CD14-positive monocyte (primary cell): ENCODE data around the gene APOL6. TPM values are rescaled to one million over a fixed set of nuclear protein-coding genes. Genes with fewer than 3 reads are reported as not detected.

ENCODE experiments used
- DNase-seq, 3 donors: peaks; one replicate each; pipeline ENCODE4 v3.0.0-alpha.2; 2011 to 2022
- H2AFZ ChIP-seq: 2 replicates; pipeline ENCODE4 v1.6.0; 2012; ENCODE audit warnings: mild to moderate bottlenecking, low read depth, low read length, inconsistent platforms; ENCODE audit not compliant: insufficient read depth, poor library complexity, severe bottlenecking
- H3K27ac ChIP-seq, 2 donors: 1 replicate in 1 of 2; 2 replicates in 1 of 2; pipeline ENCODE4 v1.5.1; 2012 to 2013; ENCODE audit warnings: low read length in 2 of 2, control low read depth in 1 of 2, inconsistent platforms in 1 of 2, low read depth in 1 of 2, mild to moderate bottlenecking in 1 of 2
- H3K27me3 ChIP-seq, 2 donors: one replicate each; pipeline versions ENCODE4 v1.6.0 to v1.6.1; 2011 to 2013; ENCODE audit warnings: low read length in 2 of 2; ENCODE audit not compliant: control insufficient read depth in 2 of 2, insufficient read depth in 2 of 2
- H3K36me3 ChIP-seq, 2 donors: replicated peaks in 1 of 2; 1 replicate in 1 of 2; 2 replicates in 1 of 2; pipeline versions ENCODE4 v1.5.1 to v1.6.1; 2012 to 2013; ENCODE audit warnings: low read length in 2 of 2, control low read depth in 1 of 2, inconsistent platforms in 1 of 2, mild to moderate bottlenecking in 1 of 2; ENCODE audit not compliant: insufficient read depth in 2 of 2, control insufficient read depth in 1 of 2
- H3K4me1 ChIP-seq, 2 donors: 1 replicate in 1 of 2; 2 replicates in 1 of 2; pipeline versions ENCODE4 v1.5.1 to v1.6.1; 2012 to 2013; ENCODE audit warnings: low read length in 2 of 2, control low read depth in 1 of 2, inconsistent platforms in 1 of 2, mild to moderate bottlenecking in 1 of 2, moderate library complexity in 1 of 2; ENCODE audit not compliant: insufficient read depth in 2 of 2, control insufficient read depth in 1 of 2
- H3K4me2 ChIP-seq: replicated peaks from 2 replicates; pipeline ENCODE3; 2012; ENCODE audit warnings: low read length, moderate library complexity, mild to moderate bottlenecking; ENCODE audit not compliant: poor library complexity, severe bottlenecking; ENCODE audit errors: extremely low read depth
- H3K4me3 ChIP-seq, 3 experiments: fragments of 200-600 bp in 1 of 3; sonication (generic) in 1 of 3; replicated peaks in 1 of 3; 1 replicate in 2 of 3; 2 replicates in 1 of 3; pipeline ENCODE4 v1.5.1; 2011 to 2013; ENCODE audit warnings: low read length in 3 of 3, mild to moderate bottlenecking in 3 of 3, control low read depth in 2 of 3, low read depth in 2 of 3, inconsistent platforms in 1 of 3, moderate library complexity in 1 of 3
- H3K79me2 ChIP-seq: 2 replicates; pipeline ENCODE4 v1.6.0; 2012; ENCODE audit warnings: mild to moderate bottlenecking, control low read depth, inconsistent platforms, low read length, moderate library complexity; ENCODE audit not compliant: insufficient read depth
- H3K9ac ChIP-seq: 2 replicates; pipeline ENCODE4 v1.6.0; 2017; ENCODE audit warnings: low read length, mild to moderate bottlenecking; ENCODE audit not compliant: insufficient read depth, poor library complexity, severe bottlenecking
- H3K9me3 ChIP-seq, 2 donors: replicated peaks in 1 of 2; 1 replicate in 1 of 2; 2 replicates in 1 of 2; pipeline versions ENCODE4 v1.5.1 to v1.6.1; 2012 to 2013; ENCODE audit warnings: low read length in 2 of 2, control low read depth in 1 of 2; ENCODE audit not compliant: control insufficient read depth in 1 of 2, insufficient read depth in 1 of 2
- H4K20me1 ChIP-seq: 2 replicates; pipeline ENCODE4 v1.6.0; 2012; ENCODE audit warnings: mild to moderate bottlenecking, low read length, control low read depth, moderate library complexity; ENCODE audit not compliant: insufficient read depth
- H3K27ac Mint-ChIP-seq, 7 donors: one replicate each; pipeline ENCODE4 v1.8.0; 2020; ENCODE audit warnings: mild to moderate bottlenecking in 7 of 7, mixed read lengths in 7 of 7, moderate library complexity in 6 of 7, inconsistent platforms in 2 of 7
- H3K27me3 Mint-ChIP-seq, 3 donors: one replicate each; pipeline ENCODE4 v1.8.0; 2021 to 2022; ENCODE audit warnings: low read depth in 3 of 3, mild to moderate bottlenecking in 3 of 3, mixed read lengths in 3 of 3, moderate library complexity in 3 of 3, inconsistent platforms in 1 of 3
- H3K36me3 Mint-ChIP-seq, 2 donors: one replicate each; pipeline ENCODE4 v1.8.0; 2020; ENCODE audit warnings: mixed read lengths in 2 of 2, inconsistent platforms in 1 of 2, mild to moderate bottlenecking in 1 of 2
- H3K4me1 Mint-ChIP-seq: one replicate; pipeline ENCODE4 v1.8.0; 2020; ENCODE audit warnings: mild to moderate bottlenecking, mixed read lengths
- H3K4me3 Mint-ChIP-seq, 2 donors: one replicate each; pipeline ENCODE4 v1.8.0; 2020; ENCODE audit warnings: mild to moderate bottlenecking in 2 of 2, mixed read lengths in 2 of 2, moderate library complexity in 1 of 2
- H3K9me3 Mint-ChIP-seq, 7 donors: one replicate each; pipeline ENCODE4 v1.8.0; 2020 to 2022; ENCODE audit warnings: mixed read lengths in 7 of 7, mild to moderate bottlenecking in 6 of 7, moderate library complexity in 6 of 7, inconsistent platforms in 2 of 7
- CTCF ChIP-seq: fragments of 200-600 bp; IDR thresholded peaks from one replicate; pipeline ENCODE4 v1.8.0; 2022; ENCODE audit warnings: antibody characterized with exemption, mild to moderate bottlenecking
- WGBS: methylation state at CpG from one replicate; pipeline ENCODE4 v1.1.5; 2013; ENCODE audit warnings: missing lambda C conversion rate; ENCODE audit not compliant: insufficient coverage; 5-methylcytosine and 5-hydroxymethylcytosine counted together
- intact Hi-C, 2 donors: fragments of 100-400 bp; cut with micrococcal nuclease; formaldehyde crosslinking; loops; one replicate each; pipeline versions ENCODE4 v1.15.0 to v1.15.1; 2023
- polyA plus RNA-seq, 3 donors: library from polyadenylated mRNA; depleted of rRNA in 1 of 3; unstranded in 2 of 3; stranded (reverse) in 1 of 3; fragments of 300-500 nt in 2 of 3; fragments of >200 nt in 1 of 3; fragmentation: Illumina TruSeq in 2 of 3; gene quantifications; 1 replicate in 2 of 3; 2 replicates in 1 of 3; pipeline ENCODE4 v1.2.3, GENCODE V29; 2012 to 2021

The APOL6 gene
- polyA plus RNA-seq, 3 donors: 7.6 to 13.6 (median 9.1) TPM

GRCh38 chr22:35609261-35609660, 39.0 kb upstream of the APOL6 start:
- H3K4me1 ChIP-seq: peaks cover 40 to 46% of the 10 kb centered on the region in 2 donors
- H3K79me2 ChIP-seq: no peaks in the 10 kb centered on the region
- no peaks in the 10 kb centered on the region for H3K36me3 ChIP-seq
- no peak overlapping the region for H3K9ac ChIP-seq
- H3K27me3 ChIP-seq: no peaks in the 10 kb centered on the region
- intact Hi-C loops: no loop called here
- H4K20me1 ChIP-seq: no peaks in the 10 kb centered on the region
- no peak overlapping the region for H3K4me3 ChIP-seq
- DNase-seq: no peak
- no peaks in the 10 kb centered on the region for H3K36me3 Mint-ChIP-seq
- H3K27ac ChIP-seq: no peak overlapping the region
- no peak overlapping the region for H3K4me3 Mint-ChIP-seq
- H3K27me3 Mint-ChIP-seq: peaks cover 11 to 19% (median 16%) of the 10 kb centered on the region in 3 donors
- no peak overlapping the region for H2AFZ ChIP-seq
- no peaks in the 10 kb centered on the region for H3K9me3 ChIP-seq
- H3K4me2 ChIP-seq: no peak overlapping the region
- peaks cover 50% of the 10 kb centered on the region for H3K4me1 Mint-ChIP-seq
- no peak for TF ChIP-seq CTCF
- H3K9me3 Mint-ChIP-seq: no peaks in the 10 kb centered on the region
- 96% methylated on average over 9 of the region's 9 CpGs for WGBS
- peak overlapping the region in 2 of 7 donors; percentile 18 to 57 for H3K27ac Mint-ChIP-seq

- Mint-ChIP-seq H3K27ac (no peak overlapping the region), H3K27me3 (peaks cover 11 to 19% (median 14%) of the 10 kb centered on the region in 3 donors), H3K4me1 (peaks cover 45% of the 10 kb centered on the region), H3K4me3 (no peak overlapping the region), H3K9me3 (peaks cover 0 to 2% (median 0%) of the 10 kb centered on the region in 7 donors), H3K36me3 (no peaks in the 10 kb centered on the region)
- no peak overlapping the region for H3K4me3 ChIP-seq
- no peaks in the 10 kb centered on the region for H3K27me3 ChIP-seq
- no peaks in the 10 kb centered on the region for H3K36me3 ChIP-seq
- H3K9me3 ChIP-seq: no peaks in the 10 kb centered on the region
- H3K4me1 ChIP-seq: peaks cover 35 to 41% of the 10 kb centered on the region in 2 donors
- H3K79me2 ChIP-seq: no peaks in the 10 kb centered on the region
- H3K4me2 ChIP-seq: no peak overlapping the region
- no peak for DNase-seq
- TF ChIP-seq CTCF: no peak
- intact Hi-C loops: no loop called here
- no peak overlapping the region for H2AFZ ChIP-seq
- WGBS: 19% methylated on average over 2 of the region's 4 CpGs
- no peak overlapping the region for H3K27ac ChIP-seq
- no peaks in the 10 kb centered on the region for H4K20me1 ChIP-seq
- H3K9ac ChIP-seq: no peak overlapping the region
Measured at GRCh38 chr22:35609761-35610160, 38.5 kb upstream of the APOL6 start.
